HG02571 (cell line): ENCODE measurements around the gene PPM1N.

Experiments used
- ATAC-seq: cut with Tn5 transposase; IDR thresholded peaks from one replicate; pipeline ENCODE4 v1.9.1; 2021; ENCODE audit warnings: mild to moderate bottlenecking, moderate library complexity; ENCODE audit not compliant: unreplicated experiment

PPM1N gene

DNA sequence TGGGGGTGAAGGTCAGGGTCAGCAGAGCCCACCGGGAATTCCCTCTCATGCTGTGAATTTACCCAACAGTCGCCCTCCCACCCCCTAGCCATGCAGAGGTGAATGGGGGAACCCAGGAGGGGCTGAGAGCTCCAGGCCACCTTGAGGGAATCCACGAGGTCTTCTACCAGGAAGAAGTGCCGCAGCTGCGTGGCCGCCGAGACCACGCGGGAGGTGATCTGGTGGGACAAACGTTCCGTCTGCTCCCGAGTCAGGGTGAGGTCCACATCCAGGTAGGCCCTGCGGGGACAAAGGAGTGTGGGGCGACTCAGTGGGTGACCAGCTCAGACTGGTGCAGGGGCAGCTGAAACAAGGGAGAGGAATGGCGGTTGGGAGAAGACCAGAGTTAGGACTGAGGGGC, 9.5 kb upstream of the PPM1N start:
- no peak for ATAC-seq

DNA sequence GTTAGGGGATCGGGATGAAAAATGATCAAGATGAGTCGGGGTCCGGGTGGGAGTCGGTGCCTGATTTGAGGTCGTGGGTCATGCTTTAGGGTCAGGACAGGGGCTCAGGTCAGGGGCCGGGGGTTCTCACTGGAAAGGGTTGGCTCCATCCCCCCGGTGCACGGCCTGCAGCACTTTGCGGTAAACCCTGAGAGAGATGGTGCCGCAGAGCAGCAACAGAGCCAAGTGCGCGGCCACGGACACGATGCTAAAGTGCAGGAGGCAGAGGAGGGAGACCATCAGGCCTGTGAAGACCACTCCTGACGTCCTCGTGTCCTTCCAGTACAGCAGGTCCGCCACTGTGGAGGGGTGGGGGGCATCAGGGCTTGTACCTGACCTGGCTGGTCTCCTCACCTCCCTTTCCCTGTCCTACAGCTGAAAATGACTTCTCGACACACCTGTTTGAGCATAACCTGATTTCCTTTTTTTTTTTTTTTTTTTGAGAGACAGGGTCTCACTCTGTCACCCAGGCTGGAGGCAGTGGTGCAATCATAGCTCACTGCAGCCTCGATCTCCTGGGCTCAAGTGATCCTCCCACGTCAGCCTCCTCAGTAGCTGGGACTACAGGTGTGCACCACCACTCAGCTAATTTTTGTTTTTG, 8.9 kb upstream of the PPM1N start:
- no peak for ATAC-seq

DNA sequence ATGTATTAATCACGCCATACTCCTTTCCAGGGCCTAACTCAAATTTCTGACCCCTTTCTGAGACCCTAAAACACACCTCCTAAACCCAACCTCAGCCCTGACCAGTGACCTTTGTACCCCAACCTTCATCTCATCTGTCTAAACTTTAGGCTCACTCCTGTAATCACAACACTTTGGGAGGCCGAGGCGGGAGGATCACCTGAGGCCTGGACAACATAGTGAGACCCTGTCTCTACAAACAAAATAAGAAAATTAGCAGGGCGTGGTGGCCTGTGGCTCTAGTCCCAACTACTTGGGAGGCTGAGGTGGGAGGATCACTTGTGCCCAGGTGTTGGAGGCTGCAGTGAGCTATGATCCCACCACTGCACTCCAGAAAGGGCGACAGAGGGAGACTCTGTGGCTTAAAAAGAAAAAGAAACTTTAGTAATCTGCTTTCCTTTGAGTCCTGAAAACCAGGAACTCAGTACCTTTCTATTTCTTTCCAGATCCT, 6.1 kb upstream of the PPM1N start:
- ATAC-seq, result no peak

DNA sequence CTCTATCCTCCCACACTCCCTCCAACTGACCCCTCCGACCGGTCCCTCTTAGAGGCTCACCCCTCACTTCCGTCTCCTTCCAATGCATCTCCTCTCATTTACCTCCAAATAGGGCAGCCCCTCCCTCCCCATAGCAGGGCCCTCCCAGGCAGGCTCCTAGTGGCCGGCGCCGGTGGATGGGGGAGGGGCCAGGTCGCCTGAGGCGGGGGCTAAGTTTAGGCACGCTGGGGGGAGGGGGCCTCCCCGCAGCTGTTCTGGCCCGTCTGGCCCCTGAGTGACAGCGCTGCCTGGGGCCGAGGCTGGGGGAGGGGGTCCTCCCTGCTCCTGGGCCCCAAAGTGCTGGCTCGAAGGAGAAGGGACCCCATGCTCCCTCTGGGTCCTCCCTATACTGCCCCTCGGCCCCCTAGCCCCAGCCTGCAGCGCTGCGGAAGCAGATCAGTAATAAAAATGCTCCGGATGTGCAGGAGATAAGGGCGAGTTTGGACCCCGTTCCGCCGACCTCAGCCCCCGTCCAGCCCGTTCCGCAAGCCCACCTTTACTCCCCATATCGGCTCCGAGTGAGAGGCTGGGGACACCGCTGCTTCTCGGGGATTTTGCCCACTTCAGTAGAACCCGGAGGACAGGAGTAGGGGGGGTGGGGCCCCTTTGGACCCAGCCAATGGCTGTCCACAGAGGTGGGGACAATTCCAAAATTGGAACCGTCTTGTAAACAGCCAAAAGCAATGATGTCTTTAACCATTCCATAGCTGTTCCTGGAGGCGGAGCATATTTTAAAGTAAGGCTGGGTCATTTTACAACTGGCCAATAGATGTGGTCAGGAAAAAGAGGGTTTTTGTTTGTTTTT, 5.4 kb upstream of the PPM1N start:
- no peak for ATAC-seq

DNA sequence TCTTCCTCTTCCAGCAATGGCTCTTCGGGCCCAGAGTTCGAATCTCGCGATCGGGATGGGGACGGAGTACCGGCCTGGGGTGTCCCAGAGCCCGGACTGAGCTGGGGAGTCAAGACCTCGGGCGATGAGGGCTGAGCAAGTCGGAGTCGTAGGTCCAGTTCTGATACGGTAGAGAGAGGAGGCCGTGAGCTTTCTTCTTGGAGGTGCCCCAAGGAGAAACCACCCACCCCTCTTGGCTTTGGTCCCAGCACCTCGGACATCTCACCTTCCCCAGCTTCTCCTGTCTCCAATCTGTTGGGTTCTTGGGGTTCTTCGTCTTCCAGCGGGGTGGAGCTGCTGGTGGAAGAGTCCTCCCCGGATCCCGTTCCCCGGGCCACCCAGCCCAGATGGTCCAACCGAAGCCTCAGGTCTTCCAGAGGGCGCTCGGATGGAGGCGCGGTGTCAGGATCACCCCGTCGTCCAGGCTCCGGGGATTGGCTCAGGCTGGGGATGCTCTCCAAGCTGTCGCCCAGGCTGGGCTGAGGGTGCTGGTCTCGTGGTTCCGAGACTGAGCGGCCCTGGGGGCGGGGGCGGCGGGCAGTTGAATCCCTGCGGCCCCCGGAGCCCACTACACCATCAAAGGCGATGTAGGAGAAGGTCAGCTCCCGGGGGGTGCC, 3.9 kb upstream of the PPM1N start:
- no peak for ATAC-seq

DNA sequence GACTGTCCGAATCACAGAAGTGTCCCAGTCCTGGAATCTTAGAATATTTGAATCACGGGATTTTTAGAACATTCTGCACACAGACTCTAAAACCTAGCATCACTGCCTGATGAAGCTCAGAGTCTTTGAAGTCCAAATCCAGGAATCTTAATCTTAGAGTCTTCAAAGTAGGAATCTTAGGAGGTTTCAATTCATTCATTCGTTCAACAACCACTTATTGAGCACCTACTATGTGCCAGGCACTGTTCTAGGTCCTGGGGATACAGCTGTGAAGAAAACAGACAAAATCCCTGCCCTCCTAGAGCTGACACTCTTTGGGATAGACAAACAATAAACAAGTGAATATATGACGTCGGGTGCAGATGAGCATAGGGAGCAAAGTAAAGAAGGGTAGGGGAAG, 3.1 kb upstream of the PPM1N start:
- no peak for ATAC-seq

DNA sequence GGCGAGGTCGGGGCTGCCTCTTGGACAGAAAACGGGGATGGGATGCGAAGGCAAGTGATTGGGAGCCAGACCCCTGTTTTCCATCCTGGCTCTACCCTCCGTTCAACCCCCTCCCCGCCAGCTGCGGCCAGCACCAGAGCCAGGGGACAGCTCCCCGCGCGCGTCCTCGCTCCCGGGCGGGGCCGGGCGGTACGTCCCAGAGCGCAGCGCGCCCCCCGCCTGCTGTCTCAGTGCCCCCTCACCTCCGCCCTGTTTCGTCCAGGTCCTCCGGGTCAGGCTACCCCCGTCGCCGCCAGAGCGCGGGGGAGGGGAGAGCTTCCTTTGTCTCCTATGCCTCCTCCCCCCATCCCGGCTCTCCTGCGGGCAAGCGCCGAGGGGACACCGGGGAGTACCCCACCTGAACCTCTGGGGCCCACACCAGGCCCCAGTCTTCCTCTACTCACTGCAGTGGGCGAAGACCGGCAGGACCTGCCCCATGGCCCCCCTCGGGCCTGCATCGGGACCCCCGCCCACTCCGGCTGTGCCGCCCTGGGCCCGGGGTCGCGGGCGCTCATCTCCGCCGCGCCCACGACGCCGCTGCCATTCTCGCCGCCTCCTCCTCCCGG, 1.8 kb upstream of the PPM1N start:
- ATAC-seq, result peak; percentile 11

DNA sequence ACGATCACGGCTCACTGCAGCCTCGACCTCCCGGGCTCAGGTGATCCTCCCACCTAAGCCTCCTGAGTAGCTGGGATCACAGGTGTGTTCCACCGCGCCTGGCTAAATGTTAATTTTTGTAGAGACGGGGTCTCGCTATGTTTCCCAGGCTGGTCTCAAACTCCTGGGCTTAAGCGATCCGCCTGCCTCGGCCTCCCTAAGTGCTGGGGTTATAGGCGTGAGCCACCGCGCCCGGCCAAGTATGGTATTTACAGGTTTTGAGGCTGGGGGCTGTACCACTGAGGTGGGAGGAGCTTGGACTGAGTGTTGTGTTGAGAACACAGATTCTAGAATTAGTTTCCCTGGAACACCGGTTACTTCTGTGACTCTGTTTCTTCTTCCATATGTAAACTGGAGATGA, 452 bp upstream of the PPM1N start:
- ATAC-seq, result no peak

DNA sequence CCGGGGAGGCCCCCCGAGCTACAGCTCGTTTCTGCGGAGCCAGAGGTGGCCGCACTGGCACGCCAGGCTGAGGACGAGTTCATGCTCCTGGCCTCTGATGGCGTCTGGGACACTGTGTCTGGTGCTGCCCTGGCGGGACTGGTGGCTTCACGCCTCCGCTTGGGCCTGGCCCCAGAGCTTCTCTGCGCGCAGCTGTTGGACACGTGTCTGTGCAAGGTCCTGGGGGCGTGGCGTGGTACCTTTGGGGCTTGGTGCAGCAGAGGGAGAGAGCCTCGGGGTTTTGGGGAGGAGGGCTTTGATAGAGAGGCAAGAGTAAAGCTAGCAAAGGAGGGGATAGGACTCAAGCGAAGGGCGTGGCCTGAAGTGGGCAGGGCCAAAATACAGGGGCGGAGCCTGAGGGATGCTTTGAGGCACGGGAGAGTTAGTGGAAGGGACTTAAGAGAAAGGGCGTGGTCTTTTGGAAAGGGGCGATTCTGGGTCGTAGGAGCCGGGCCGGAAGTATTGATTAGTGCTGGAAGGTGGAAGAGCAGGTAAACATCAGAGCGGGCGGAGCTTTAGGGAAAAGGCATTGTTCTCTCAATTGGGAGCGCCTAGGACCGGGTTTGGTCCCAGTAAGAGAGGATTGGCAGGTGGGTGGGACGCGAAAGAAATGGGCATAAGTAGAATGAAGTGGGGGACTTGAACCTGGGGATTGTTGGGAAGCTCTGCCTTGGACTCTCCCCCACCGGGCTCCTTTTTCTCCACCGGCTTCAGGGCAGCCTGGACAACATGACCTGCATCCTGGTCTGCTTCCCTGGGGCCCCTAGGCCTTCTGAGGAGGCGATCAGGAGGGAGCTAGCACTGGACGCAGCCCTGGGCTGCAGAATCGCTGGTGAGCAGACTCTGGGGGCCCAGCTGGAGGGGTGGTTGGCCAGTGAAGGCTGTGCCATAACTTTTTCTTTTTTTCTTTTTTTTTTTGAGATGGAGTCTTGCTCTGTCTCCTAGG, 1.2 kb downstream of the PPM1N start:
- ATAC-seq, result no peak

DNA sequence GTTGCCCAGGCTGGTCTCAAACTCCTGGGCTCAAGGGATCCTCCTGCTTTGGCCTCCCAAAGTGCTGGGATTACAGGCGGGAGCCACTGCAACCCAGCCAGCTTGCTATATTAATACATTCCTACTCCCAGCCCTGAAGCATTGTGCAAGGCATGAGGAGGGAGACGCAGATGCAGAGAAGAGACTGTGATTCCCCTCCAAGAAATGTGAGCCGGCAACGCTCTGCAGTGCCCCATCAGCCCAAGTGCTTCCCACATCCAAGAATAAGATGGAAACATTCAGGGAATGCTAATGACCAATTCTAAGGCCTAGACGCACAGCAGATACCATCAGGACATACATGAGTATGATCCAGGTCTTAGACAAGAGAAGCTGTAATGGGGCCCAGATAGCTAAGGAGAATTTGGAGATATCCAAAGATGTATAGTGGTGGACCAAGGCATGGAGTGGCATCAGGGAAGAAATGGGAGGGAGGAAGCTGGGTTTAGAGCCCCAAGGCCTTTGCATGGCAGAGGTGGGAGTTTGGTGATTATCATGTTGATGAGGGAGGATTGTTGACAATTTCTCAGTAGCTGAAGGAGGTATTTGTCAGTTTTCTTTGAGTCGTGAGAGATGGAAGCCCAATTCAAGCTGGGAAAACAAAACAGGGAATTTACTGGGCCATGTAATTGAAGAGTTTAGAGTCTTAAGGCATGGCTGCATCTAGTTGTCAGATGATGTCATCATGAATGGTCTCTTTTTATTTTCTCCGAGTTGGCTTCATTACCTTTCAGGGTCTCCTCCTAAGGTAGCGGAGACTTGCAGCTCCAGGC, 2.9 kb downstream of the PPM1N start:
- no peak for ATAC-seq

DNA sequence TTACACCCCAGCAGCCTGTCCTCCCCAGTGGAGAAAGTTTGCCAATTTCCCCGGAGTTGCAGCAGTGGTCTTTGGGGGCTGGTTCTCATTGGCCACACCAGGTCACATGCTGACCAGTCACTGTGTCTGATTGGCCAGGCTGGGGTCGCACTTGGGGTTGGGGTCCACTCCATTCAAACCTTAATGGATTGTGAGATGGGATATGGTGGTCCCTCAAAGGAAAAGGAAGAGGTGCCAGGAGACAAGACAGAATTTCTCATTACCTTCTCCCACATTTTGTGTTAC, 3.4 kb downstream of the PPM1N start:
- ATAC-seq, result no peak

DNA sequence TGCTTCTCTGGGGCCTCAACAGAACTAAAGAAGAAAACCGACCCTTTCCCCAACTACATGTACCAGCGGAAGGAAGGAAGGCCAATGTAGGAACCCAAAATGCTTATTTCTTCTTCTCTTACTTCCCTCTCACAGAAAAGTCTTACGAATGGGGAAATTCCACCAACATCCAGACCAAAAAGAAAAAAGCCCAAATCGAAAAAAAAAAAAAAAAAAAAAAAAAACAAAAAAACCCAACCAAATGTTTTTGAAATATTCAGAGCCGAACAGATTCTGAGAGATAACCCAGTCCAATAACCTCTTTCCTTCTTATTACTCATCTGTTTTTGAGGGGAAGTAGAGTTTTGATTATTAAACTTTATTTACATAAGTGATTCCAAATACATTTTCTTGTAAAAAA, 3.9 kb downstream of the PPM1N start:
- no peak for ATAC-seq

DNA sequence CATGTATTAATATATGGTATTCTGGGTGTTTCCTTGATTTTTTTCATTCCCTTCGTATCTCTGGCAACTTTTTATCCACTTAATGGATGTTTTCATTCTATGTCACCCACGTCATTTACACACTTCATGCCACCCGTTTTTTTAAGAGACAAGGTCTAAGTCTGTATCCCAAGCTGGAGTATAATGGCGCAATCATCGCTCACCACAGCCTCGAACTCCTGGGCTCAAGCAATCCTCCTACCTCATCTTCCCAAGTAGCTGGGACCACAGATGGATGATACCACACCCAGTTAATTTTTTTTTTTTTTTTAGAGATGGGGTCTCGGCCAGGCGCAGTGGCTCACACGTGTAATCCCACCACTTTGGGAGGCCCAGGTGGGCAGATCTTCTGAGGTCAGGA, 5.7 kb downstream of the PPM1N start:
- ATAC-seq, result no peak

DNA sequence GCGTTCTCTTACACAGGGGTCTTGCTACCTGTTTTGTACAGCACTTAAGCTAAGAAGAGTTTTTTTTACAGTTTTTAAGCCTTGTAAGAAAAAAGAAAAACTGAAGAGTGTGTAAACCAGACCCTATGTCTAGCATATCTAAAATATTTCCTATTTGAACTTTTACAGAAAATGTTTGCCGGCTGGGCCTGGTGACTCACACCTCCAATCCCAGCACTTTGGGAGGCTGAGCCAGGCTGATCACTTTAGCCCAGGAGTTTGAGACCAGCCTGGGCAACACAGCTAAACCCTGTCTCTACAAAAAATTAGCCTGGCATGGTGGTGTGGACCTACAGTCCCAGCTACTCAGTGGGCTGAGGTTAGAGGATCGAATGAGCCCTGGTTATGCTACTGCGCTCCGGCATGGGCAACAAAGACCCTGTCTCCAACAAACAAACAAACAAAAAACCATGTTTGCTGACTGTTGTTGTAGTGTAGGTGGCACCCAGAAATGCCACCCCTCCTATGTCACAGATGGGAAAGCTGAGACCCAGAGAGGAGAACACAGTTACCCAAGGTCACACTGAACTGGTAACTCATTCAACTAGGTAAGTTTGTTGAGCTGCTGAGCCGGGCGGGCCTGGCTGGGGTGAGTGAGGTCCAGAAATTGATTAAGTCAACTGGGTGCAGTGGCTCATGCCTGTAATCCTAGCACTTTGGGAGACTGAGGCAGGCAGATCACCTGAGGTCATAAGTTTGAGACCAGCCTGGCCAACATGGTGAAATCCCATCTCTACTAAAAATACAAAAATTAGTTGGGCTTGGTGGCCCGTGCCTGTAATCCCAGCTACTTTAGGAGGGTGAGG, 7.1 kb downstream of the PPM1N start:
- ATAC-seq, result no peak

DNA sequence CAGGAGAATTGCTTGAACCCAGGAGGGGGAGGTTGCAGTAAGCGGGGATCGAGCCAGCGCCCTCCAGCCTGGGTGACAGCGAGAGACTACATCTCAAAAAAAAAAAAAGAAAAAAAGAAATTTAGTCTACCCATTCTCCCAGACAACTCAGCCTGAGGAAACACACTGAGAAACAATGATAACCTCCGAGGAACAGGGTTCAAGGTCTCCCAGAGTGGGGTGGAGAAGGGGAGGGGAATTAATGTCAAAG, 7.7 kb downstream of the PPM1N start:
- ATAC-seq, result no peak

DNA sequence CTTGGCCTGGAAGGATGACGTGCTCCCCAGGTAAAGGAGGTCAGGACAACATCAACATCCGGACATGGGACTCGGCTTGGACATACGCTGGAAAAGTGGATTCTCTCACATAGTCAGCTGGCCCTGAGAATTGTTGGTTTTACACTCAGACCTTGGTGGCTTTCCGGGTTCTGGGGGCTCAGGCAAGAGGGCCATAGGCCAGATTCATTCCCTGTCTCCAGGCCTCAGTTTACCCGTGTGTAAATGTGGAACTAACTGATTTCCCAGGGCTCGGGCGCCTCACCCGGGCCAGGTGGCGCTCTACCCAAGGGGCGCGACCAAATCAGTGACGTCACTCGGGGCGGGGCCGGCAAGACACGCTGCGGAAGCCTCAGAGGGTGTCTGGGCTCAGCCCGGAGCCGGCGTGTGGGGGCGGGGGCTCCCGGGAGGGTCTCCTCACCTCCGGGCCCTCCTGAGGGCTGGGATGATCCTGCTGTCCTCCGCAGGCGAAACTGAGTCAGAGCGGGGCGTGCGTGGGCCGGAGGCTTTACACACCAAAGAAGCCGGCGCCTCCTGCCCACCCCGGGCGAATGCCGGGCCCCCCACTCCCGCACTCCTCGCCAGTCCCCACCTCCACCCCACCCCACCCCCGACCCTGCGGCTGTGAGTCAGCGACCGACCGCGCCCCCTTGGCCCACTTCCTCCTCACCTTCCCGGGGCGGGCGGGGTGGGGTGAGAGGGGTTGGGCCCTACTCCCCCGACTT, 8.2 kb downstream of the PPM1N start:
- ATAC-seq, result peak; percentile 51

DNA sequence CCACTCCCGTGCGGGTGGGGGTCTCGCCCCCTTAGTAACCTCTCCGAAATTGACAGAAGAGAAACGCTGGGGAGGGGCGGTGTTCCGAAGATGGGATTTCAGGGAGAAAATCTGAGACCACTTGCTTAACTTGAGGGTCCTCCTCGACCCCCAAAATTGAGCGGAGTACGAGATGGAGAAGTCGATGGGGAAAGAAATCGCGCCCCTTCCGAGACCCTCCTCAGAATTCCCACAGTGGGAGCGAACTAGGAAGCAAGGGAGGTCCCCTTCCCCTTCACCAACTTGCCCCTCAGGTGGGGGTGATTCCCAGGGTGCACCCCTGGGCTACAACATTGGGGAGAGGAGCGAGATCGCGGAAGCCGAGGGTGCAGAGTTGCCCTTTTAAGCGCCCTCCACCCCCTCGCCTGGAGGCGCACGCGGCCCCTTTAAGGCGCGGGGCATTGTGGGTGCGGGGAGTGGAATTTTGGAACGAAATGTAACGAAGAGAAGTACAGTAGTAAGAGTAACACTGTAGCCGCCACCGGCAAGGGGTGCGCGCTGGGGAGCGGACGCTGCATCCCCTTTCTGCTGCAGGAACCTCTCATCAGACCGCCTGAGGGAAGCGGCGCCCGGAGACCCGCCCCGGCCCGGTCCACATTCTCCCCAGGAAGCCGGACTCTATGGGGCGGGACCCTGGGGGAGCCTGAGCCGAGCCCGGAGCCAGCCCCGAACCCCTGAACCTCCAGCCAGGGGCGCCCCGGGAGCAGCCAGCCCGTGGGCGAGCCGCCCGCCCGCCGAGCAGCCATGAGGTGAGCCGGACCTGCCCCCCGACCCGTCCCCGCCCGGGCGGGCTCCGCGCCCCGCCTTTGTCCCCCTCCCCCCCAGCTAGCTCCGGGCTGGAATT, 9.0 kb downstream of the PPM1N start, which contains the start of gene VASP:
TSS of gene VASP (plus strand) at position 491 of the 883 bp plus-strand sequence. CDS start at position 784, 293 bp downstream.
- ATAC-seq, result peak; percentile 52
